ENCODE results near the gene PKIG. TPM values are rescaled to one million over a fixed set of nuclear protein-coding genes. Genes with fewer than 3 reads are reported as not detected.

The PKIG gene
- total and polyA plus RNA-seq, 4 experiments from 2014 or later = 0.36 to 1.1 (median 0.89) TPM

DNA sequence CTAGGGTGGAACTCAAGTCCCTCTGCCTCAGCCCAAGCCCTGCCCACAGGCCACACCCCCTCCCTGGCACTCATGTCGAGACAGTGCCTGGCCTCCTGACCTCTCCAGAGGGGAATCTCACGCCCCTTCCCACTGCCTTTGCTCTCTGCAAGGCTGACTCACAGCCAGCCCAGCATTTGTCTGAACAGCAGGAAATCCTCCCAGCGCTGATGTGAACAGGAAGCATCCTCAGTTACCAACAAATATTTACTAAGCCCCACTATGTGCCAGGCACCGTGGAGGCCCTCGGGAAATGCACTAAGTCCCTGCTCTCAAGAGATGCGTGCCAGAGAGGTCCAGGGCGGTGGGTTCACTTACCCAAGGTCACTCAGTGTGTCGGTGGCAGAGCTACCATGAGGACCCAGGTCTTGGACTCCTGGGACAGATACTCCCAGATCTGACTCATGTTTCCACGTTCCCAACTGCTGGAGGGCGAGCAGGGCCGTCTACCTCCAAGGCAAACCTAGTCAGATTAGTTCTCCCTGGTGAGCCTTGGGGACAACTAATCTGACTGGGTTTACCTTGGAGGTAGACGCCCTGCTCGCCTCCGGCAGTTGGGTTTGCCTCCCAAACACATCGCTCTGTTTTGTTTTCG is 61.3 kb downstream of the PKIG start:
- Mint-ChIP-seq H3K27me3 (no peaks in the 10 kb centered on the region), H3K36me3 (peaks cover 13 to 17% of the 10 kb centered on the region in 2 donors), H3K9me3 (peaks cover 0 to 2% (median 0%) of the 10 kb centered on the region in 8 donors), H3K4me1 (peaks cover 60 to 89% (median 73%) of the 10 kb centered on the region in 4 donors), H3K27ac (peak overlapping the region; percentile 94 to 99 (median 96)), H3K4me3 (peak overlapping the region; percentile 61 to 87 (median 84))
- intact Hi-C loops (cut with micrococcal nuclease) = loop anchor here (1.0 to 10.0 kb wide), 4 partner anchors 8 to 429 kb away; partner anchors contain the start of genes ADA and OSER1
- CTCF ChIA-PET (ENCODE audit: partially characterized antibody) = interaction anchor here (0.6 to 4.2 kb wide), 12 partner anchors 8 to 426 kb away, joined by 3 to 53 read pairs (median 4); partner anchors contain the start of genes ADA and FITM2
- Histone ChIP-seq H3K27me3 (ENCODE audit: insufficient read depth, low read length) (no peaks in the 10 kb centered on the region), H3K27ac (ENCODE audit: low read depth, low read length) (peak overlapping the region; percentile 82), H3K9me3 (ENCODE audit: control insufficient read depth in 1 of 2, low read length in 2 of 2) (no peaks in the 10 kb centered on the region), H3K4me1 (ENCODE audit: insufficient read depth, low read length) (peaks cover 81% of the 10 kb centered on the region), H3K4me3 (ENCODE audit: low read length in 2 of 2) (no peak overlapping the region), H3K36me3 (ENCODE audit: insufficient read depth, low read length) (no peaks in the 10 kb centered on the region)
- peak; percentile 48 to 89 (median 60) for DNase-seq
- POLR2A ChIA-PET (ENCODE audit: partially characterized antibody) = interaction anchor here (0.8 to 4.7 kb wide), 18 partner anchors 7 to 425 kb away, joined by 3 to 44 read pairs (median 6); partner anchors contain the start of genes ADA, SERINC3, TTPAL and YWHAB

DNA sequence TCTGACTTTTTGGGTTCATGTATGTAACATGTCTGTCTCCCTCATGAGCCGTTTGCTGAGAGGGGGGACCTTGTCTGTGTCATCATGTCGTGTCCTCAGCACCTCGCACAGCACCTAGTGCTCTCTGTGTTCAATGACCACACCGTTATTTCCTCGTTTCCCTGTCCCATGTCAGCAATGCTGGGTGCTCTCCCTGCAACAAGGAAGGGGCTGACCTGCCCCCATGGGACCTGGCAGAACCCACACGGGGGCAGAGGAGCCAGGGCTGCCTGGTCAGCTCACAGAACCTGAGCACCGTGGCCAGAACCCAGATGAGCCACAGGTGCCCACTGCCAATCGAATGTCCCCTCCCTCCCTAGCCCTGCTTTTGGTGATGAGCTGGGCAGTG is 61.8 kb downstream of the PKIG start:
- H3K27me3 ChIP-seq (ENCODE audit: insufficient read depth, low read length) = no peaks in the 10 kb centered on the region
- no peaks in the 10 kb centered on the region for H3K9me3 ChIP-seq (ENCODE audit: control insufficient read depth in 1 of 2, low read length in 2 of 2)
- intact Hi-C loops (cut with micrococcal nuclease) = loop anchor here (10.0 kb wide), 1 partner anchor 429 kb away; the partner anchor contains the start of gene OSER1
- H3K36me3 ChIP-seq (ENCODE audit: insufficient read depth, low read length) = no peaks in the 10 kb centered on the region
- H3K27ac ChIP-seq (ENCODE audit: low read depth, low read length) = peak overlapping the region; percentile 82
- peaks cover 8 to 12% of the 10 kb centered on the region in 2 donors for H3K36me3 Mint-ChIP-seq
- peak overlapping the region; percentile 94 to 99 (median 96) for H3K27ac Mint-ChIP-seq
- peaks cover 62 to 89% (median 76%) of the 10 kb centered on the region in 4 donors for H3K4me1 Mint-ChIP-seq
- no peak overlapping the region for H3K4me3 ChIP-seq (ENCODE audit: low read length in 2 of 2)
- peaks cover 0 to 2% (median 0%) of the 10 kb centered on the region in 8 donors for H3K9me3 Mint-ChIP-seq
- H3K27me3 Mint-ChIP-seq = no peaks in the 10 kb centered on the region
- H3K4me1 ChIP-seq (ENCODE audit: insufficient read depth, low read length) = peaks cover 86% of the 10 kb centered on the region
- peak overlapping the region; percentile 72 to 87 (median 84) for H3K4me3 Mint-ChIP-seq
- CTCF ChIA-PET (ENCODE audit: partially characterized antibody) = interaction anchor here (0.8 to 4.2 kb wide), 8 partner anchors 9 to 40 kb away, joined by 3 to 53 read pairs (median 4); no protein-coding TSS in a partner anchor
- POLR2A ChIA-PET (ENCODE audit: partially characterized antibody) = interaction anchor here (0.8 to 4.7 kb wide), 14 partner anchors 9 to 326 kb away, joined by 3 to 29 read pairs (median 6); partner anchors contain the start of genes SERINC3, TTPAL and YWHAB
- peak in 1 of 5 donors; percentile 68 for DNase-seq

DNA sequence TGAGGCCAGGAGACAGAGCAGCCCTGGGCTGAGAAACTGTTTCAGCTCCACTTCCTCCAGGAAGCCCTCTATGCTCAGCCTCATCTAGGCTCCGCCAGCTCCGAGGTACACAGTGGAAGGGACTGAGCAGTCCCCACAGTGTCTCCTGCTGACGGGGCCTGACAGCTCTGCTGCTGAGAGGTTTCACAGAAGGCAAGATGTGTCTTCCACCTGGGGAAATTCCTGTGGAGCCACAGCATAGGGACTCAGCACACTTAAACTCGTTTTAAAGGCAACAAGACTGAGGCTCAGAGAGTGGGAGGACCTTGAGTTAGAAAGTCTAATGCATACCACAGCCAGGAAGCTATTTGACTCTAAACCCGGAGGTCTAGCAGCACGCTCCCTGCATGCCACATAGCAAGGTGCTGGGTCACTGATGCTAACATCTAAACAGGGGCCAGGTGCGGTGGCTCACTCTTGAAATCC is 62.3 kb downstream of the PKIG start:
- H3K27ac Mint-ChIP-seq = peak overlapping the region; percentile 94 to 99 (median 96)
- Histone ChIP-seq H3K27me3 (ENCODE audit: insufficient read depth, low read length) (no peaks in the 10 kb centered on the region), H3K9me3 (ENCODE audit: control insufficient read depth in 1 of 2, low read length in 2 of 2) (no peaks in the 10 kb centered on the region), H3K27ac (ENCODE audit: low read depth, low read length) (peak overlapping the region; percentile 82), H3K4me3 (ENCODE audit: low read length in 2 of 2) (no peak overlapping the region), H3K36me3 (ENCODE audit: insufficient read depth, low read length) (no peaks in the 10 kb centered on the region), H3K4me1 (ENCODE audit: insufficient read depth, low read length) (peaks cover 90% of the 10 kb centered on the region)
- POLR2A ChIA-PET (ENCODE audit: partially characterized antibody) = interaction anchor here (0.8 to 4.7 kb wide), 12 partner anchors 8 to 326 kb away, joined by 3 to 29 read pairs (median 8); partner anchors contain the start of genes SERINC3, TTPAL and YWHAB
- peak; percentile 37 to 84 (median 42) for DNase-seq
- peaks cover 63 to 93% (median 80%) of the 10 kb centered on the region in 4 donors for H3K4me1 Mint-ChIP-seq
- intact Hi-C loops (cut with micrococcal nuclease) = loop anchor here (10.0 kb wide), 1 partner anchor 430 kb away; the partner anchor contains the start of gene OSER1
- peaks cover 0 to 2% (median 0%) of the 10 kb centered on the region in 8 donors for H3K9me3 Mint-ChIP-seq
- H3K27me3 Mint-ChIP-seq = no peaks in the 10 kb centered on the region
- H3K36me3 Mint-ChIP-seq = peaks cover 8 to 9% of the 10 kb centered on the region in 2 donors
- peak overlapping the region in 7 of 8 donors; percentile 70 to 87 (median 84) for H3K4me3 Mint-ChIP-seq
- CTCF ChIA-PET (ENCODE audit: partially characterized antibody) = interaction anchor here (0.7 to 4.2 kb wide), 10 partner anchors 9 to 334 kb away, joined by 3 to 53 read pairs (median 4); partner anchors contain the start of gene FITM2

DNA sequence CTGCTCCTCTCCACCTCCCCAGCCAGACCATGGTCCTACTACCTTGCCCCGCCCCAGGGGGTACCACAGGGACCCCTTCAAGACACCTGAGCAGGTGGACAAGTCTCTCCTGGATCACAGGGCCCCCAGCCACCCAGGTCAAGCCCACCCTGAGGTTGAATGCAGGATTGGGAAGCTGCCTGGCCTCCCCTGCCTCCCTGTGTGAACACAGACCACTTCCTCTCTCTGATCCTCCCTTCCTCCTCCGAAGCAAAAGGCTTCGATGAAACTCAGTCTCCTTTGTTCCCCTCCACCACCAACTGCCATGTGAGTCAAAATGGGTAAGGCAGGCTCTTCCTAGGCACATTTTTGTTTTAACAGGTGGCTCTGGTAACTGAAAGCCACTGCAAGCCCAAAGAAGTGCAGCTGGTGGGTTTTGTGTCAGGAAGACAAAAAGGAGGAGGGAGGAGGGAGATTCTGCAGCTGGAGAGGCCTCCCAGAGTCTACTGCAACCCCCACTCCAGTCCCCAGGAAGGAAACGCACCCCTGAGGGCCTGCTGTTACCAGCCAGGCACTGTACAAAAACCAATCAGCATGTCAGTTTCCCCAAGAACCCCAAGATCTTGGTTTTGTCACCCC is 63.8 kb downstream of the PKIG start:
- ChIA-PET CTCF (ENCODE audit: partially characterized antibody) (interaction anchor here (0.6 to 4.2 kb wide), 5 partner anchors 10 to 38 kb away, joined by 3 to 53 read pairs (median 3); no protein-coding TSS in a partner anchor), POLR2A (ENCODE audit: partially characterized antibody) (interaction anchor here (0.8 to 4.7 kb wide), 6 partner anchors 10 to 171 kb away, joined by 3 to 25 read pairs (median 12); no protein-coding TSS in a partner anchor)
- peaks cover 3 to 5% of the 10 kb centered on the region in 2 donors for H3K36me3 Mint-ChIP-seq
- peaks cover 99% of the 10 kb centered on the region for H3K4me1 ChIP-seq (ENCODE audit: insufficient read depth, low read length)
- H3K27ac ChIP-seq (ENCODE audit: low read depth, low read length) = peak overlapping the region; percentile 82
- DNase-seq = peak in 4 of 5 donors; percentile 27 to 55 (median 41)
- intact Hi-C loops (cut with micrococcal nuclease) = loop anchor here (10.0 kb wide), 1 partner anchor 431 kb away; the partner anchor contains the start of gene OSER1
- no peaks in the 10 kb centered on the region for H3K27me3 Mint-ChIP-seq
- H3K27ac Mint-ChIP-seq = peak overlapping the region; percentile 91 to 99 (median 94)
- H3K4me1 Mint-ChIP-seq = peaks cover 62 to 100% (median 86%) of the 10 kb centered on the region in 4 donors
- peak overlapping the region; percentile 42 to 94 (median 74) for H3K4me3 Mint-ChIP-seq
- no peaks in the 10 kb centered on the region for H3K36me3 ChIP-seq (ENCODE audit: insufficient read depth, low read length)
- no peaks in the 10 kb centered on the region for H3K27me3 ChIP-seq (ENCODE audit: insufficient read depth, low read length)
- peak overlapping the region in 1 of 2 donors; percentile 29 for H3K4me3 ChIP-seq (ENCODE audit: low read length in 2 of 2)
- H3K9me3 ChIP-seq (ENCODE audit: control insufficient read depth in 1 of 2, low read length in 2 of 2) = no peaks in the 10 kb centered on the region
- peaks cover 0 to 2% (median 0%) of the 10 kb centered on the region in 8 donors for H3K9me3 Mint-ChIP-seq

DNA sequence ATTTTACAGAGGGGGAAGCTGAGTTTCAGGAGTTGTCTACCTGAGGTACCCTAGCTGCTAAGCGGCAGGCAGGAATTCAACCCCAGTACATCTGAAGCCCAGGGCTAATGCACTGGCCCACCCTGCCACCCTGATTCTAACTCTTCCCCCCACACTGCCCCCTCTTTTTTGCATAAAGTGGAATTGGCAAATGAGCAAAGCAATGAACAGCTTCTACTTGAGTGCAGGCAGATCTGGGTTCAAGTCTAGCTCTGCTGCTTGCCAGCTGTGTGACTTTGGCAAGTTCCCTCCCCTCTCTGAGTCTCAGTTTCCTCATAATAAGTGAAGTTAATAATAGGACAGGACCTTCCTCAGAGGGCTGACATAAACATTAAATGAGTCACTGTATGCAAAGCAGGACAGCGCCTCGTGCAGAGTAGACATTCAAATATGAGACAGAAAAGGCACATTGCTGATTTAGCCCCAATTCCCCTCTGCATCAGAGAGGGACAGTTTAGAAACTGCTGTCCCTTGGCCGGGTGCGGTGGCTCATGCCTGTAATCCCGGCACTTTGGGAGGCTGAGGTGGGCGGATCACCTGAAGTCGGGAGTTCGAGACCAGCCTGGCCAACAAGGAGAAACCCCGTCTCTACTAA is 64.4 kb downstream of the PKIG start:
- Mint-ChIP-seq H3K4me3 (peak overlapping the region; percentile 42 to 94 (median 74)), H3K27ac (peak overlapping the region; percentile 91 to 99 (median 94)), H3K9me3 (peaks cover 0 to under 1% (median 0%) of the 10 kb centered on the region in 8 donors), H3K27me3 (no peaks in the 10 kb centered on the region), H3K4me1 (peaks cover 58 to 94% (median 82%) of the 10 kb centered on the region in 4 donors), H3K36me3 (peaks cover 0 to 5% of the 10 kb centered on the region in 2 donors)
- ChIA-PET CTCF (ENCODE audit: partially characterized antibody) (interaction anchor here (0.6 to 4.2 kb wide), 7 partner anchors 9 to 38 kb away, joined by 3 to 53 read pairs (median 3); no protein-coding TSS in a partner anchor), POLR2A (ENCODE audit: partially characterized antibody) (interaction anchor here (0.7 to 4.7 kb wide), 7 partner anchors 11 to 171 kb away, joined by 3 to 25 read pairs (median 6); no protein-coding TSS in a partner anchor)
- Histone ChIP-seq H3K36me3 (ENCODE audit: insufficient read depth, low read length) (no peaks in the 10 kb centered on the region), H3K4me3 (ENCODE audit: low read length in 2 of 2) (peak overlapping the region in 1 of 2 donors; percentile 29), H3K9me3 (ENCODE audit: control insufficient read depth in 1 of 2, low read length in 2 of 2) (no peaks in the 10 kb centered on the region), H3K27ac (ENCODE audit: low read depth, low read length) (peak overlapping the region; percentile 82), H3K27me3 (ENCODE audit: insufficient read depth, low read length) (no peaks in the 10 kb centered on the region), H3K4me1 (ENCODE audit: insufficient read depth, low read length) (peaks cover 95% of the 10 kb centered on the region)
- intact Hi-C loops (cut with micrococcal nuclease) = loop anchor here (10.0 kb wide), 1 partner anchor 432 kb away; the partner anchor contains the start of gene OSER1
- DNase-seq = no peak

DNA sequence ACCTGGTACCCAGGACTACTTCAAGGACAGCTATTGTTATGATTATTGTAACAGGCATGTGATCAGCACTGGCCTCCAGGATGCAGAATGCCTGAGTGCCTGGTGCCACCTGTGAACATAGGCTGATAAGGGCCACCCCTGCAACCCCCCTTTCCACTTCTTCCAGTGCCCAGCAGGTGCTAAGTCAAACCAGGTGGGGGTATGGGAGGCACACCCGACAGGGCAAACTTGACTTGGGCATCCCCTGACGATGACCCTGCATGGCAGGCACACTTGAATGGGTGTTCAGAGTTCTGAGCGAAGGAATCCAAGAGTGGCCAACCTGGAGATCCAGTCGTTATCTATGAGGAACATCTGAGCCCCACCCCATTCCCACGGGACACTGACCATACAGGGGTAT is 65.7 kb downstream of the PKIG start:
- CTCF ChIA-PET (ENCODE audit: partially characterized antibody) = interaction anchor here (1.1 to 6.2 kb wide), 6 partner anchors 11 to 429 kb away, joined by 3 to 83 read pairs (median 4); no protein-coding TSS in a partner anchor
- peaks cover 50 to 89% (median 75%) of the 10 kb centered on the region in 4 donors for H3K4me1 Mint-ChIP-seq

More for the DNA sequence above, 65.7 kb downstream of the PKIG start:
- Mint-ChIP-seq H3K27me3 (no peaks in the 10 kb centered on the region), H3K27ac (peak overlapping the region; percentile 72 to 96 (median 92)), H3K9me3 (peaks cover 0 to 2% (median 0%) of the 10 kb centered on the region in 8 donors), H3K4me3 (peak overlapping the region in 5 of 8 donors; percentile 16 to 94 (median 68)), H3K36me3 (peaks cover 0 to 4% of the 10 kb centered on the region in 2 donors)
- DNase-seq = no peak
- POLR2A ChIA-PET (ENCODE audit: partially characterized antibody) = interaction anchor here (2.0 kb wide), 1 partner anchor 35 kb away, joined by 11 read pairs; no protein-coding TSS in a partner anchor
- H3K4me3 ChIP-seq (ENCODE audit: low read length in 2 of 2) = no peak overlapping the region
- intact Hi-C loops (cut with micrococcal nuclease) = loop anchor here (10.0 kb wide), 1 partner anchor 433 kb away; the partner anchor contains the start of gene OSER1
- H3K4me1 ChIP-seq (ENCODE audit: insufficient read depth, low read length) = peaks cover 84% of the 10 kb centered on the region
- no peaks in the 10 kb centered on the region for H3K27me3 ChIP-seq (ENCODE audit: insufficient read depth, low read length)
- H3K9me3 ChIP-seq (ENCODE audit: control insufficient read depth in 1 of 2, low read length in 2 of 2) = no peaks in the 10 kb centered on the region
- peak overlapping the region; percentile 82 for H3K27ac ChIP-seq (ENCODE audit: low read depth, low read length)
- H3K36me3 ChIP-seq (ENCODE audit: insufficient read depth, low read length) = no peaks in the 10 kb centered on the region

Measured in CD4-positive, alpha-beta memory T cell (primary cell).